Fibroblast of lung (primary cell): Measurements from ENCODE around the gene LBHD2. TPM values are rescaled to one million over a fixed set of nuclear protein-coding genes. Genes with fewer than 3 reads are reported as not detected.

ENCODE experiments used
- DNase-seq, 2 donors: peaks; one replicate each; pipeline versions ENCODE4 v3.0.0 to v3.0.0-alpha.2; 2010; ENCODE audit warnings: low read depth in 2 of 2
- H2AFZ ChIP-seq: 2 replicates; pipeline ENCODE4 v1.5.1; 2012; ENCODE audit warnings: low read length, control low read depth, inconsistent platforms
- H3K27ac ChIP-seq: 2 replicates; pipeline ENCODE4 v1.5.1; 2011; ENCODE audit warnings: low read length, control low read depth; ENCODE audit not compliant: insufficient read depth
- H3K27me3 ChIP-seq: 2 replicates; pipeline ENCODE4 v1.5.1; 2011; ENCODE audit warnings: mild to moderate bottlenecking, low read length; ENCODE audit not compliant: control insufficient read depth, insufficient read depth
- H3K36me3 ChIP-seq: 2 replicates; pipeline ENCODE4 v1.5.1; 2011; ENCODE audit warnings: low read length; ENCODE audit not compliant: control insufficient read depth, insufficient read depth
- H3K4me1 ChIP-seq: 2 replicates; pipeline ENCODE4 v1.5.1; 2011; ENCODE audit warnings: low read length; ENCODE audit not compliant: control insufficient read depth, insufficient read depth; ENCODE audit errors: extremely low read depth
- H3K4me2 ChIP-seq: 2 replicates; pipeline ENCODE4 v1.5.1; 2011; ENCODE audit warnings: low read length, control low read depth; ENCODE audit not compliant: insufficient read depth; ENCODE audit errors: extremely low read depth
- H3K4me3 ChIP-seq, 4 experiments: fragments of 200-600 bp in 1 of 4; sonication (generic) in 1 of 4; replicated peaks in 1 of 4; 2 replicates each; pipeline ENCODE4 v1.5.1; 2011 to 2016; ENCODE audit warnings: low read length in 4 of 4, low read depth in 3 of 4, mild to moderate bottlenecking in 3 of 4, control low read depth in 2 of 4, inconsistent platforms in 1 of 4, mixed read lengths in 1 of 4; ENCODE audit not compliant: insufficient read depth in 1 of 4; ENCODE audit errors: control extremely low read depth in 1 of 4
- H3K79me2 ChIP-seq: 2 replicates; pipeline ENCODE4 v1.5.1; 2012; ENCODE audit warnings: mild to moderate bottlenecking, low read length, inconsistent platforms; ENCODE audit not compliant: control insufficient read depth, insufficient read depth
- H3K9ac ChIP-seq: 2 replicates; pipeline ENCODE4 v1.5.1; 2011; ENCODE audit warnings: mild to moderate bottlenecking, low read length, control low read depth; ENCODE audit not compliant: insufficient read depth
- H3K9me3 ChIP-seq: 2 replicates; pipeline ENCODE4 v1.5.1; 2012; ENCODE audit warnings: low read depth, low read length; ENCODE audit not compliant: control insufficient read depth, insufficient read depth
- H4K20me1 ChIP-seq: 2 replicates; pipeline ENCODE4 v1.5.1; 2011; ENCODE audit warnings: low read length; ENCODE audit not compliant: control insufficient read depth, insufficient read depth; ENCODE audit errors: extremely low read depth
- EZH2 ChIP-seq: IDR thresholded peaks from 2 replicates; pipeline ENCODE4 v1.5.1; 2012; ENCODE audit warnings: low read length, control low read depth, mild to moderate bottlenecking; ENCODE audit errors: missing control alignments
- polyA plus RNA-seq, 2 donors: library from polyadenylated mRNA; depleted of rRNA in 1 of 2; stranded (reverse) in 1 of 2; unstranded in 1 of 2; fragments of >200 nt; gene quantifications; 2 replicates each; pipeline ENCODE4 v1.2.1, GENCODE V29; 2011 to 2012; ENCODE audit warnings: missing spikeins in 1 of 2
- total RNA-seq: library from RNA; depleted of rRNA; stranded (reverse); fragments of >200 nt; gene quantifications from 2 replicates; pipeline ENCODE4 v1.2.1, GENCODE V29; 2014
- TF ChIP-seq, protein P1 (sequence below), 2 donors: IDR thresholded peaks in 1 of 2; conservative IDR thresholded peaks in 1 of 2; 1 replicate in 1 of 2; 2 replicates in 1 of 2; pipeline ENCODE4 v1.5.1; 2011 to 2012; ENCODE audit warnings: low read length in 2 of 2, control low read depth in 1 of 2, inconsistent platforms in 1 of 2, low read depth in 1 of 2, mild to moderate bottlenecking in 1 of 2

LBHD2 gene
- total and polyA plus RNA-seq, 2 donors (not counting 1 experiment from before 2014, with no cell fraction given), result not detected

DNA sequence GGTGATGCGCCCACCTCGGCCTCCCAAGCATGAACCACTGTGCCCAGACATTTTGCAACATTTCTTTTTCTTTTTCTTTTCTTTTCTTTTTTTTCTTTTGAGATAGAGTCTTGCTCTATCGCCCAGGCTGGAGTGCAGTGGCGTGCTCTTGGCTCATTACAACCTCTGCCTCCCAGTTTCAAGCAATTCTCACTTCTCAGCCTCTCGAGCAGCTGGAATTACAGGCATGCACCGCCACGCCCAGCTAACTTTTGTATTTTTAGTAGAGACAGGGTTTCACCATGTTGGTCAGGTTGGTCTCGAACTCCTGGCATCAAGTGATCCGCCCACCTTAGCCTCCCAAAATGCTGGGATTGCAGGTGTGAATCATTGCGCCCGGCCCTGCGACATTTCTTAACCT is 19.0 kb upstream of the LBHD2 start:
- Histone ChIP-seq H3K27ac (no peak overlapping the region), H3K9ac (no peak overlapping the region), H3K27me3 (no peaks in the 10 kb centered on the region), H4K20me1 (no peaks in the 10 kb centered on the region), H3K79me2 (no peaks in the 10 kb centered on the region), H2AFZ (no peak overlapping the region), H3K4me2 (no peak overlapping the region), H3K4me3 (no peak overlapping the region), H3K36me3 (no peaks in the 10 kb centered on the region), H3K4me1 (no peaks in the 10 kb centered on the region), H3K9me3 (no peaks in the 10 kb centered on the region)
- no peak for DNase-seq
- TF ChIP-seq, protein P1, sequence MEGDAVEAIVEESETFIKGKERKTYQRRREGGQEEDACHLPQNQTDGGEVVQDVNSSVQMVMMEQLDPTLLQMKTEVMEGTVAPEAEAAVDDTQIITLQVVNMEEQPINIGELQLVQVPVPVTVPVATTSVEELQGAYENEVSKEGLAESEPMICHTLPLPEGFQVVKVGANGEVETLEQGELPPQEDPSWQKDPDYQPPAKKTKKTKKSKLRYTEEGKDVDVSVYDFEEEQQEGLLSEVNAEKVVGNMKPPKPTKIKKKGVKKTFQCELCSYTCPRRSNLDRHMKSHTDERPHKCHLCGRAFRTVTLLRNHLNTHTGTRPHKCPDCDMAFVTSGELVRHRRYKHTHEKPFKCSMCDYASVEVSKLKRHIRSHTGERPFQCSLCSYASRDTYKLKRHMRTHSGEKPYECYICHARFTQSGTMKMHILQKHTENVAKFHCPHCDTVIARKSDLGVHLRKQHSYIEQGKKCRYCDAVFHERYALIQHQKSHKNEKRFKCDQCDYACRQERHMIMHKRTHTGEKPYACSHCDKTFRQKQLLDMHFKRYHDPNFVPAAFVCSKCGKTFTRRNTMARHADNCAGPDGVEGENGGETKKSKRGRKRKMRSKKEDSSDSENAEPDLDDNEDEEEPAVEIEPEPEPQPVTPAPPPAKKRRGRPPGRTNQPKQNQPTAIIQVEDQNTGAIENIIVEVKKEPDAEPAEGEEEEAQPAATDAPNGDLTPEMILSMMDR (conservative IDR thresholded peaks at IDR 0.05 in 1 of 2, IDR thresholded peaks at IDR 0.05 in 1 of 2; ENCODE audit: low read depth in 1 of 2, low read length in 2 of 2), result no peak

DNA sequence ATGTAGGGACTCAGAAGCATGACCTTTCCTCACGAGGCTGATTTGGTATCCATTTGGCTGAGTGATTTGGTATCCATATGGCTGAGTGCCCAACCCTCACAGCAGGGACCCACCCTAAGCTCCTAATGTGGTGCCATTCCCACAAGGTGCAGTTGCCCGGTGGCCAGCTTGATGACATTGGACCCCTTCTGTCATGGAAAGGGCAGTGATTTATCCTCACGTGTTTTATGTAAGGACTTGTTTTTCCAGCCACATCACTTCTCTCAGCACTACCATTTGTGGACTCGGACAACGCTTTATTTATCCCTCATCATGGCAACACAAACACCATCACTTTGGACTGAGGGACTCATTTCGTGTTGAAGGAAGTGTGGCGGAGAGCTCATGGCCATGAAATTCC is 18.1 kb upstream of the LBHD2 start:
- Histone ChIP-seq H3K4me3 (no peak overlapping the region), H3K36me3 (no peaks in the 10 kb centered on the region), H3K27ac (no peak overlapping the region), H3K9me3 (no peaks in the 10 kb centered on the region), H3K9ac (no peak overlapping the region), H3K4me1 (no peaks in the 10 kb centered on the region), H3K79me2 (no peaks in the 10 kb centered on the region), H3K4me2 (no peak overlapping the region), H4K20me1 (no peaks in the 10 kb centered on the region), H2AFZ (no peak overlapping the region), H3K27me3 (no peaks in the 10 kb centered on the region)
- no peak for DNase-seq
- TF ChIP-seq EZH2, result no peak
- TF ChIP-seq, protein P1 (conservative IDR thresholded peaks at IDR 0.05 in 1 of 2, IDR thresholded peaks at IDR 0.05 in 1 of 2; ENCODE audit: low read depth in 1 of 2, low read length in 2 of 2), result no peak

DNA sequence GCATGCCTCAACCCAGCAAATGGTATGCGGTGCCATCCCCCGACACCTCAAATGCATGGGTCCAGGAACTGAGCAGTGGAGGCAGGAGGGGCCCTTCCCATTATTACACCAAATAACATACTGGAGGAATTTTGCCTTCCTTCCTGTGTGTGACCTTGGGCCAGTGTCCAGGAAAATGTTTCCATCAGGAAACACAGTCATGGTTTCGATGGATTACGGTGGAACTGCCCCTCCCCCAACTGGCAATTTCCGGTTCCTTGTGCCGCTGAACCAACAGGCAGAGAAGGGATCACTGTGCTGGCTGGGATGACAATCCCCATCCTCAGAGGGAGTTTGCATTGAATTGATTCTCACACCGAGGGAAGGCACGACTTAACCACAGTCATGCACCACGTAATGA is 17.6 kb upstream of the LBHD2 start:
- H4K20me1 ChIP-seq, result no peaks in the 10 kb centered on the region
- no peak overlapping the region for H3K4me3 ChIP-seq
- no peaks in the 10 kb centered on the region for H3K9me3 ChIP-seq
- no peak overlapping the region for H3K27ac ChIP-seq
- no peak overlapping the region for H3K9ac ChIP-seq
- TF ChIP-seq, protein P1 (conservative IDR thresholded peaks at IDR 0.05 in 1 of 2, IDR thresholded peaks at IDR 0.05 in 1 of 2; ENCODE audit: low read depth in 1 of 2, low read length in 2 of 2), result no peak
- TF ChIP-seq EZH2, result no peak
- H3K79me2 ChIP-seq, result no peaks in the 10 kb centered on the region
- H3K4me2 ChIP-seq, result no peak overlapping the region
- H3K4me1 ChIP-seq, result no peaks in the 10 kb centered on the region
- H2AFZ ChIP-seq, result no peak overlapping the region
- H3K27me3 ChIP-seq, result no peaks in the 10 kb centered on the region
- H3K36me3 ChIP-seq, result no peaks in the 10 kb centered on the region
- DNase-seq, result no peak
